GM12878 (cell line): ENCODE data around the gene DENND1A.

ENCODE experiments used
- CTCF ChIP-seq, 3 experiments: IDR thresholded peaks in 2 of 3; conservative IDR thresholded peaks in 1 of 3; 2 replicates each; pipeline ENCODE4 v1.5.1; 2011; ENCODE audit warnings: low read depth in 3 of 3, low read length in 3 of 3, mild to moderate bottlenecking in 3 of 3, control low read depth in 2 of 3, moderate library complexity in 2 of 3, inconsistent platforms in 1 of 3, mixed read lengths in 1 of 3; ENCODE audit not compliant: control insufficient read depth in 2 of 3, insufficient read depth in 1 of 3; ENCODE audit errors: extremely low read depth in 1 of 3
- EP300 ChIP-seq, 2 experiments: fragments of 150-350 bp in 1 of 2; IDR thresholded peaks; 2 replicates each; pipeline ENCODE4 v1.6.1; 2011 to 2012; ENCODE audit warnings: low read depth in 2 of 2, low read length in 2 of 2, borderline replicate concordance in 1 of 2, improper control_type of control experiment in 1 of 2, inconsistent platforms in 1 of 2; ENCODE audit not compliant: control insufficient read depth in 1 of 2
- KDM1A ChIP-seq: fragments of 200-600 bp; sonication (generic); IDR thresholded peaks from 2 replicates; pipeline ENCODE4 v1.6.1; 2016; ENCODE audit warnings: borderline replicate concordance
- NFXL1 ChIP-seq: fragments of 450-650 bp; IDR thresholded peaks from 2 replicates; pipeline ENCODE4 v1.6.1; 2017; ENCODE audit warnings: antibody characterized with exemption, mild to moderate bottlenecking, borderline replicate concordance
- RAD21 ChIP-seq: IDR thresholded peaks from 2 replicates; pipeline ENCODE4 v1.6.1; 2011; ENCODE audit warnings: mild to moderate bottlenecking, low read depth, low read length, moderate library complexity; ENCODE audit not compliant: insufficient read depth
- RB1 ChIP-seq: fragments of 450-650 bp; formaldehyde crosslinking; IDR thresholded peaks from 2 replicates; pipeline ENCODE4 v1.6.1; 2017; ENCODE audit warnings: mild to moderate bottlenecking, borderline replicate concordance
- SIN3A ChIP-seq: IDR thresholded peaks from 2 replicates; pipeline ENCODE4 v1.6.1; 2012; ENCODE audit warnings: low read depth, low read length, improper control_type of control experiment
- SRF ChIP-seq, 2 experiments: IDR thresholded peaks; 2 replicates each; pipeline ENCODE4 v1.6.1; 2011; ENCODE audit warnings: low read depth in 2 of 2, low read length in 2 of 2, mild to moderate bottlenecking in 1 of 2, moderate library complexity in 1 of 2
- USF2 ChIP-seq: IDR thresholded peaks from 2 replicates; pipeline ENCODE4 v1.6.1; 2011; ENCODE audit warnings: low read depth, low read length, improper control_type of control experiment, borderline replicate concordance
- ZBTB33 ChIP-seq: fragments of 450-650 bp; IDR thresholded peaks from 2 replicates; pipeline ENCODE4 v1.6.1; 2017; ENCODE audit warnings: mild to moderate bottlenecking
- ZNF274 ChIP-seq: IDR thresholded peaks from one replicate; pipeline ENCODE4 v1.8.0; 2011; ENCODE audit not compliant: insufficient read length, insufficient read depth

- TF ChIP-seq SIN3A: no peak
- TF ChIP-seq CTCF (IDR thresholded peaks at IDR 0.05 in 2 of 3, conservative IDR thresholded peaks at IDR 0.05 in 1 of 3; ENCODE audit: control insufficient read depth in 2 of 3, extremely low read depth in 1 of 3, insufficient read depth in 1 of 3, low read depth in 3 of 3, low read length in 3 of 3): no peak
- no peak for TF ChIP-seq KDM1A
- no peak for TF ChIP-seq ZNF274
- no peak for TF ChIP-seq NFXL1
- TF ChIP-seq RAD21: no peak
- no peak for TF ChIP-seq EP300 (IDR thresholded peaks at IDR 0.05; ENCODE audit: borderline replicate concordance in 1 of 2, control insufficient read depth in 1 of 2, low read depth in 2 of 2, low read length in 2 of 2)
- no peak for TF ChIP-seq SRF (IDR thresholded peaks at IDR 0.05; ENCODE audit: low read depth in 2 of 2, low read length in 2 of 2)
- no peak for TF ChIP-seq USF2
- no peak for TF ChIP-seq ZBTB33
- no peak for TF ChIP-seq RB1
These were observed 213.5 kb downstream of the DENND1A start for GRCh38 chr9:123716339-123716945.
